Liver (tissue), 9 donors: Measurements from ENCODE around the gene CTBP1. TPM values are rescaled to one million over a fixed set of nuclear protein-coding genes. Genes with fewer than 3 reads are reported as not detected.

ENCODE experiments used
- DNase-seq: peaks from one replicate; pipeline ENCODE4 v3.0.0-alpha.2; 2017; ENCODE audit warnings: low spot score
- H3K27ac ChIP-seq, 2 donors: one replicate each; pipeline ENCODE4 v1.7.0; 2013; ENCODE audit warnings: inconsistent platforms in 2 of 2, low read length in 2 of 2, control low read depth in 1 of 2, low read depth in 1 of 2, mild to moderate bottlenecking in 1 of 2
- H3K27me3 ChIP-seq, 4 donors: one replicate each; pipeline versions ENCODE4 v1.6.1 to v1.7.0; 2013; ENCODE audit warnings: low read length in 3 of 4, inconsistent platforms in 1 of 4, mild to moderate bottlenecking in 1 of 4, moderate library complexity in 1 of 4; ENCODE audit not compliant: control insufficient read depth in 4 of 4, insufficient read depth in 4 of 4
- H3K36me3 ChIP-seq, 4 donors: one replicate each; pipeline versions ENCODE4 v1.6.1 to v1.7.0; 2013; ENCODE audit warnings: low read length in 3 of 4, mild to moderate bottlenecking in 3 of 4, low read depth in 1 of 4, moderate library complexity in 1 of 4; ENCODE audit not compliant: control insufficient read depth in 4 of 4, insufficient read depth in 3 of 4
- H3K4me1 ChIP-seq, 4 donors: one replicate each; pipeline versions ENCODE4 v1.6.1 to v1.7.0; 2013; ENCODE audit warnings: low read length in 3 of 4, mild to moderate bottlenecking in 3 of 4, moderate library complexity in 1 of 4; ENCODE audit not compliant: control insufficient read depth in 4 of 4, insufficient read depth in 4 of 4
- H3K4me3 ChIP-seq, 3 donors: one replicate each; pipeline versions ENCODE4 v1.6.1 to v1.7.0; 2013; ENCODE audit warnings: low read length in 3 of 3, control low read depth in 1 of 3, low read depth in 1 of 3, mild to moderate bottlenecking in 1 of 3
- H3K9ac ChIP-seq, 2 donors: one replicate each; pipeline ENCODE4 v1.7.0; 2013; ENCODE audit warnings: low read length in 2 of 2, mild to moderate bottlenecking in 2 of 2, moderate library complexity in 2 of 2, control low read depth in 1 of 2, low read depth in 1 of 2
- H3K9me3 ChIP-seq, 4 donors: one replicate each; pipeline versions ENCODE4 v1.6.1 to v1.7.0; 2013; ENCODE audit warnings: low read length in 3 of 4; ENCODE audit not compliant: control insufficient read depth in 4 of 4
- ATF3 ChIP-seq: IDR thresholded peaks from 2 replicates; pipeline ENCODE4 v1.6.1; 2016; ENCODE audit warnings: antibody characterized with exemption
- EGR1 ChIP-seq, 2 donors: IDR thresholded peaks; 2 replicates each; pipeline ENCODE4 v1.6.1; 2016 to 2018; ENCODE audit warnings: antibody characterized with exemption in 2 of 2, low read depth in 2 of 2
- FOXA1 ChIP-seq: IDR thresholded peaks from 2 replicates; pipeline ENCODE4 v1.6.1; 2016; ENCODE audit warnings: antibody characterized with exemption
- FOXA2 ChIP-seq: IDR thresholded peaks from 2 replicates; pipeline ENCODE4 v1.6.1; 2016; ENCODE audit warnings: antibody characterized with exemption
- GABPA ChIP-seq, 2 donors: IDR thresholded peaks in 1 of 2; conservative IDR thresholded peaks in 1 of 2; 2 replicates each; pipeline ENCODE4 v1.6.1; 2016; ENCODE audit warnings: antibody characterized with exemption in 2 of 2, mild to moderate bottlenecking in 1 of 2, moderate library complexity in 1 of 2
- HNF4A ChIP-seq, 2 donors: conservative IDR thresholded peaks; 2 replicates each; pipeline ENCODE4 v1.6.1; 2016; ENCODE audit warnings: antibody characterized with exemption in 2 of 2, mild to moderate bottlenecking in 2 of 2
- HNF4G ChIP-seq: IDR thresholded peaks from 2 replicates; pipeline ENCODE4 v1.6.1; 2016; ENCODE audit warnings: antibody characterized with exemption
- JUND ChIP-seq, 2 donors: IDR thresholded peaks; 2 replicates each; pipeline ENCODE4 v1.6.1; 2016; ENCODE audit warnings: antibody characterized with exemption in 2 of 2
- NR2F2 ChIP-seq: IDR thresholded peaks from 2 replicates; pipeline ENCODE4 v1.6.1; 2016; ENCODE audit warnings: antibody characterized with exemption
- RAD21 ChIP-seq, 2 donors: IDR thresholded peaks; 2 replicates each; pipeline ENCODE4 v1.6.1; 2016; ENCODE audit warnings: antibody characterized with exemption in 2 of 2, mild to moderate bottlenecking in 2 of 2
- REST ChIP-seq: IDR thresholded peaks from 2 replicates; pipeline ENCODE4 v1.6.1; 2016; ENCODE audit warnings: antibody characterized with exemption, mild to moderate bottlenecking
- RXRA ChIP-seq, 2 donors: IDR thresholded peaks; 2 replicates each; pipeline ENCODE4 v1.6.1; 2017 to 2018; ENCODE audit warnings: antibody characterized with exemption in 2 of 2, mild to moderate bottlenecking in 1 of 2
- SP1 ChIP-seq: IDR thresholded peaks from 2 replicates; pipeline ENCODE4 v1.6.1; 2018; ENCODE audit warnings: antibody characterized with exemption, mild to moderate bottlenecking
- TAF1 ChIP-seq: conservative IDR thresholded peaks from 2 replicates; pipeline ENCODE4 v1.6.1; 2016; ENCODE audit warnings: antibody characterized with exemption, mild to moderate bottlenecking
- YY1 ChIP-seq: IDR thresholded peaks from 2 replicates; pipeline ENCODE4 v1.6.1; 2016; ENCODE audit warnings: antibody characterized with exemption, mild to moderate bottlenecking
- WGBS: extraction: QIAGEN DNeasy Blood & Tissue Kit; methylation state at CpG from one replicate; pipeline ENCODE4 v1.1.7; 2013; 5-methylcytosine and 5-hydroxymethylcytosine counted together
- polyA plus RNA-seq, 2 donors: library from polyadenylated mRNA; stranded (reverse) in 1 of 2; unstranded in 1 of 2; fragments of 200-250 nt in 1 of 2; fragments of >200 nt in 1 of 2; fragmentation: Nextera tagmentation in 1 of 2; extraction: Ambion mirVana in 1 of 2; gene quantifications; one replicate each; pipeline versions ENCODE4 v1.2.1 to v1.2.3, GENCODE V29; 2013 to 2015
- total RNA-seq, 2 donors: library from RNA; depleted of rRNA; stranded (reverse); fragments of >200 nt; gene quantifications; one replicate each; pipeline ENCODE4 v1.2.3, GENCODE V29; 2014
- TF ChIP-seq, protein P1 (sequence below): IDR thresholded peaks from 2 replicates; pipeline ENCODE4 v1.6.1; 2016; ENCODE audit warnings: antibody characterized with exemption
- TF ChIP-seq, protein P2 (sequence below): fragments of 150-350 bp; IDR thresholded peaks from 2 replicates; pipeline ENCODE4 v1.5.1; 2017; ENCODE audit warnings: improper control_type of control experiment, low read depth, low read length; ENCODE audit not compliant: missing input control
- donor health status: healthy.
- donor health status: healthy.
- donor health status: healthy.
- donor health status: healthy.
- donor health status: healthy.

CTBP1 gene
- total and polyA plus RNA-seq, 4 donors = 27.5 to 156 (median 79.5) TPM

- DNase-seq = no peak
Measured at GRCh38 chr4:1198098-1198844, 50.7 kb downstream of the CTBP1 start.

GRCh38 chr4:1196421-1197183 is 52.3 kb downstream of the CTBP1 start:
- Histone ChIP-seq H3K9ac (no peak overlapping the region), H3K4me3 (no peak overlapping the region), H3K9me3 (no peaks in the 10 kb centered on the region), H3K4me1 (peaks cover 10 to 32% (median 19%) of the 10 kb centered on the region in 4 donors), H3K36me3 (peaks cover 0 to 3% (median 2%) of the 10 kb centered on the region in 4 donors), H3K27me3 (no peaks in the 10 kb centered on the region), H3K27ac (no peak overlapping the region)
- no peak for TF ChIP-seq TAF1
- TF ChIP-seq HNF4G = no peak
- TF ChIP-seq YY1 = no peak
- no peak for TF ChIP-seq GABPA (IDR thresholded peaks at IDR 0.05 in 1 of 2, conservative IDR thresholded peaks at IDR 0.05 in 1 of 2)
- TF ChIP-seq NR2F2 = no peak
- TF ChIP-seq RAD21 (IDR thresholded peaks at IDR 0.05) = no peak
- no peak for TF ChIP-seq FOXA2
- TF ChIP-seq HNF4A (conservative IDR thresholded peaks at IDR 0.05) = no peak
- TF ChIP-seq REST = no peak
- TF ChIP-seq, protein P1, sequence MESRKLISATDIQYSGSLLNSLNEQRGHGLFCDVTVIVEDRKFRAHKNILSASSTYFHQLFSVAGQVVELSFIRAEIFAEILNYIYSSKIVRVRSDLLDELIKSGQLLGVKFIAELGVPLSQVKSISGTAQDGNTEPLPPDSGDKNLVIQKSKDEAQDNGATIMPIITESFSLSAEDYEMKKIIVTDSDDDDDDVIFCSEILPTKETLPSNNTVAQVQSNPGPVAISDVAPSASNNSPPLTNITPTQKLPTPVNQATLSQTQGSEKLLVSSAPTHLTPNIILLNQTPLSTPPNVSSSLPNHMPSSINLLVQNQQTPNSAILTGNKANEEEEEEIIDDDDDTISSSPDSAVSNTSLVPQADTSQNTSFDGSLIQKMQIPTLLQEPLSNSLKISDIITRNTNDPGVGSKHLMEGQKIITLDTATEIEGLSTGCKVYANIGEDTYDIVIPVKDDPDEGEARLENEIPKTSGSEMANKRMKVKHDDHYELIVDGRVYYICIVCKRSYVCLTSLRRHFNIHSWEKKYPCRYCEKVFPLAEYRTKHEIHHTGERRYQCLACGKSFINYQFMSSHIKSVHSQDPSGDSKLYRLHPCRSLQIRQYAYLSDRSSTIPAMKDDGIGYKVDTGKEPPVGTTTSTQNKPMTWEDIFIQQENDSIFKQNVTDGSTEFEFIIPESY = no peak
- TF ChIP-seq RXRA (IDR thresholded peaks at IDR 0.05) = no peak
- no peak for TF ChIP-seq JUND (IDR thresholded peaks at IDR 0.05)
- no peak for TF ChIP-seq FOXA1
- TF ChIP-seq, protein P2, sequence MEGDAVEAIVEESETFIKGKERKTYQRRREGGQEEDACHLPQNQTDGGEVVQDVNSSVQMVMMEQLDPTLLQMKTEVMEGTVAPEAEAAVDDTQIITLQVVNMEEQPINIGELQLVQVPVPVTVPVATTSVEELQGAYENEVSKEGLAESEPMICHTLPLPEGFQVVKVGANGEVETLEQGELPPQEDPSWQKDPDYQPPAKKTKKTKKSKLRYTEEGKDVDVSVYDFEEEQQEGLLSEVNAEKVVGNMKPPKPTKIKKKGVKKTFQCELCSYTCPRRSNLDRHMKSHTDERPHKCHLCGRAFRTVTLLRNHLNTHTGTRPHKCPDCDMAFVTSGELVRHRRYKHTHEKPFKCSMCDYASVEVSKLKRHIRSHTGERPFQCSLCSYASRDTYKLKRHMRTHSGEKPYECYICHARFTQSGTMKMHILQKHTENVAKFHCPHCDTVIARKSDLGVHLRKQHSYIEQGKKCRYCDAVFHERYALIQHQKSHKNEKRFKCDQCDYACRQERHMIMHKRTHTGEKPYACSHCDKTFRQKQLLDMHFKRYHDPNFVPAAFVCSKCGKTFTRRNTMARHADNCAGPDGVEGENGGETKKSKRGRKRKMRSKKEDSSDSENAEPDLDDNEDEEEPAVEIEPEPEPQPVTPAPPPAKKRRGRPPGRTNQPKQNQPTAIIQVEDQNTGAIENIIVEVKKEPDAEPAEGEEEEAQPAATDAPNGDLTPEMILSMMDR = no peak
- WGBS = 93% methylated on average over 13 of the region's 13 CpGs
- DNase-seq = no peak

More at GRCh38 chr4:1198098-1198844, 50.7 kb downstream of the CTBP1 start:
- Histone ChIP-seq H3K27me3 (no peaks in the 10 kb centered on the region), H3K4me3 (no peak overlapping the region), H3K9me3 (no peaks in the 10 kb centered on the region), H3K36me3 (peaks cover 0 to 3% (median 2%) of the 10 kb centered on the region in 4 donors), H3K4me1 (peaks cover under 1 to 24% (median 7%) of the 10 kb centered on the region in 4 donors), H3K9ac (no peak overlapping the region), H3K27ac (no peak overlapping the region)
- 96% methylated on average over 24 of the region's 24 CpGs for WGBS
- TF ChIP-seq NR2F2 = no peak
- no peak for TF ChIP-seq FOXA1
- TF ChIP-seq TAF1 = no peak
- TF ChIP-seq JUND (IDR thresholded peaks at IDR 0.05) = no peak
- TF ChIP-seq HNF4A (conservative IDR thresholded peaks at IDR 0.05) = no peak
- TF ChIP-seq ATF3 = no peak
- TF ChIP-seq EGR1 (IDR thresholded peaks at IDR 0.05; ENCODE audit: low read depth in 2 of 2) = no peak
- no peak for TF ChIP-seq SP1
- TF ChIP-seq RAD21 (IDR thresholded peaks at IDR 0.05) = no peak
- no peak for TF ChIP-seq HNF4G
- no peak for TF ChIP-seq YY1
